Adrenal gland (tissue), 12 donors: ENCODE data around the gene SHANK2. TPM values are rescaled to one million over a fixed set of nuclear protein-coding genes. Genes with fewer than 3 reads are reported as not detected.

ENCODE experiments used
- DNase-seq, 7 donors: peaks; one replicate each; pipeline ENCODE4 v3.0.0-alpha.2; 2019 to 2020
- H3K27ac ChIP-seq, 5 donors: fragments of 200-600 bp; sonication (generic) in 4 of 5; 1 replicate in 3 of 5; 2 replicates in 2 of 5; pipeline versions ENCODE4 v1.5.1 to v1.8.0; 2016 to 2020; ENCODE audit warnings: mild to moderate bottlenecking in 1 of 5
- H3K27me3 ChIP-seq: fragments of 200-600 bp; 2 replicates; pipeline ENCODE4 v1.8.0; 2021
- H3K36me3 ChIP-seq, 2 donors: fragments of 200-600 bp; replicated peaks in 1 of 2; 1 replicate in 1 of 2; 2 replicates in 1 of 2; pipeline versions ENCODE4 v1.5.1 to v1.8.0; 2018 to 2022
- H3K4me1 ChIP-seq, 2 donors: fragments of 200-600 bp; replicated peaks in 1 of 2; 1 replicate in 1 of 2; 2 replicates in 1 of 2; pipeline versions ENCODE4 v1.5.1 to v1.8.0; 2018 to 2021
- H3K4me3 ChIP-seq, 4 donors: fragments of 200-600 bp; sonication (generic) in 3 of 4; one replicate each; pipeline ENCODE4 v1.5.1; 2016 to 2018
- H3K9me3 ChIP-seq, 3 donors: fragments of 200-600 bp; sonication (generic) in 1 of 3; replicated peaks in 1 of 3; 1 replicate in 2 of 3; 2 replicates in 1 of 3; pipeline versions ENCODE4 v1.5.1 to v1.8.0; 2016 to 2021
- POLR2A ChIP-seq, 2 donors: fragments of 450-650 bp; IDR thresholded peaks; one replicate each; pipeline ENCODE4 v1.6.1; 2017; ENCODE audit warnings: antibody characterized with exemption in 2 of 2, mild to moderate bottlenecking in 2 of 2, moderate library complexity in 1 of 2
- WGBS, 4 donors: extraction: QIAGEN DNeasy Blood & Tissue Kit in 2 of 4; methylation state at CpG; one replicate each; pipeline versions ENCODE4 v1.1.5 to v1.1.7; 2013 to 2017; 5-methylcytosine and 5-hydroxymethylcytosine counted together
- intact Hi-C, 2 donors: fragments of 100-400 bp; cut with DNase I; formaldehyde crosslinking; loops; one replicate each; pipeline versions ENCODE4 v1.14.1 to v1.15.0; 2022 to 2023
- polyA plus RNA-seq, 3 donors: library from polyadenylated mRNA; stranded (reverse); fragments of 200-250 nt in 2 of 3; fragments of 350-450 nt in 1 of 3; fragmentation: Illumina TruSeq in 1 of 3; extraction: RNeasy Lipid Tissue Mini Kit (QIAGEN cat#74804) in 1 of 3; gene quantifications; one replicate each; pipeline ENCODE4 v1.2.3, GENCODE V29; 2013 to 2014
- total RNA-seq, 9 donors: library from RNA; depleted of rRNA in 4 of 9; stranded (reverse); fragments of >200 nt in 4 of 9; fragments of 120-200 nt in 1 of 9; fragmentation: NEBNext Ultra II Directional in 1 of 9; extraction: Animal tissue kit (Norgen Biotek cat#: 25700) in 1 of 9; gene quantifications; one replicate each; pipeline versions ENCODE4 v1.1.0 to v1.2.4, GENCODE V29; 2013 to 2023
- TF ChIP-seq, protein P1 (sequence below), 6 experiments: fragments of 450-650 bp in 4 of 6; fragments of 200-600 bp in 2 of 6; sonication (generic) in 1 of 6; IDR thresholded peaks; 1 replicate in 5 of 6; 2 replicates in 1 of 6; pipeline versions ENCODE4 v1.5.1 to v1.8.0; 2016 to 2021; ENCODE audit warnings: antibody characterized with exemption in 6 of 6, mild to moderate bottlenecking in 2 of 6, moderate library complexity in 1 of 6
- donor health status: healthy with polysubstance abuse.
- donor health status: Bipolar disorder and iron deficiency.
- donor health status: DM: yes; HTN: yes; CAD: no.
- donor health status: DM: no; HTN: no; CAD: no.
- donor health status: DM: no; HTN: no; CAD: no.
- donor health status: DM: yes; HTN: yes; CAD: no.

SHANK2 gene
- total and polyA plus RNA-seq, 12 donors = 0.77 to 6.4 (median 2.3) TPM

DNA sequence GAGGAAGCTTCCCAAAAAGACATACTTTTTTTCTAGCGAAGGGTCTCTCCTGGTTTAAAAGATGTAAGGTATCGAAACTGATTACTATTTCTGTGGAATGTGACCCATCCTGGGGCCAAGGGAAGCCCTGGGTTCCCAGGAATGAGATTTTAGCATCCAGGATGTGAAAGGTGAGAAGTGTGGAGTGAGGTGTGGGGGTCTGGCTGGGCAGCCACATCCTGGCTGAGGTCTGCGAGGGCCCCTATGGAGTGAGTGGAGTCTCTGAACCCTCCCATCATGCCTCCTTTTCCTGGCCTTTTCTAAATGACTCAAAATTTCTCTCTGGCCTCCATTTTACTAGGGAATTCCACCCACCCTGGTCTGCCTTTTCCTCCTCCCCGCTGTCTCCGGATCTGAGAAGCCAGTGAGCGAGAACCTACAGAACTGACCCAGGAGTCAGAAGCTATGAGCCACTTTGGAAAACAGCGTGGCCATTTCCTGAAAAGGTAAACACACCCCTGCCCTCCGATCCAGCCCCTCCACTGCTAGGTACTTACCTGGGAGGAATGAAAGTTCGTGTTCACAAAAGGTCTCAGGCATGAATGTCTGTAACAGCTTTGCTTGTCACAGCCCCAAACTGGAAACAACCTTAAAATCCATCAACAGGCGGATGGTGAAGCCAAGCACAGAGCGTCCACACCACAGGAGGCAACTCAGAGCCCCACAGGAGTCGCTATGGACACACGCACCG lies 27.7 kb upstream of the SHANK2 start:
- DNase-seq = peak in 1 of 7 donors; percentile 15
- 80 to 85% (median 82%) methylated on average over 11 to 14 of the region's 14 CpGs for WGBS, 4 donors
- intact Hi-C loops = no loop called here
- TF ChIP-seq, protein P1, sequence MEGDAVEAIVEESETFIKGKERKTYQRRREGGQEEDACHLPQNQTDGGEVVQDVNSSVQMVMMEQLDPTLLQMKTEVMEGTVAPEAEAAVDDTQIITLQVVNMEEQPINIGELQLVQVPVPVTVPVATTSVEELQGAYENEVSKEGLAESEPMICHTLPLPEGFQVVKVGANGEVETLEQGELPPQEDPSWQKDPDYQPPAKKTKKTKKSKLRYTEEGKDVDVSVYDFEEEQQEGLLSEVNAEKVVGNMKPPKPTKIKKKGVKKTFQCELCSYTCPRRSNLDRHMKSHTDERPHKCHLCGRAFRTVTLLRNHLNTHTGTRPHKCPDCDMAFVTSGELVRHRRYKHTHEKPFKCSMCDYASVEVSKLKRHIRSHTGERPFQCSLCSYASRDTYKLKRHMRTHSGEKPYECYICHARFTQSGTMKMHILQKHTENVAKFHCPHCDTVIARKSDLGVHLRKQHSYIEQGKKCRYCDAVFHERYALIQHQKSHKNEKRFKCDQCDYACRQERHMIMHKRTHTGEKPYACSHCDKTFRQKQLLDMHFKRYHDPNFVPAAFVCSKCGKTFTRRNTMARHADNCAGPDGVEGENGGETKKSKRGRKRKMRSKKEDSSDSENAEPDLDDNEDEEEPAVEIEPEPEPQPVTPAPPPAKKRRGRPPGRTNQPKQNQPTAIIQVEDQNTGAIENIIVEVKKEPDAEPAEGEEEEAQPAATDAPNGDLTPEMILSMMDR (IDR thresholded peaks at IDR 0.05) = no peak
- TF ChIP-seq POLR2A (IDR thresholded peaks at IDR 0.05) = no peak
- H3K4me1 ChIP-seq = no peaks in the 10 kb centered on the region
- no peaks in the 10 kb centered on the region for H3K27me3 ChIP-seq
- no peak overlapping the region for H3K27ac ChIP-seq
- no peaks in the 10 kb centered on the region for H3K9me3 ChIP-seq
- no peak overlapping the region for H3K4me3 ChIP-seq
- no peaks in the 10 kb centered on the region for H3K36me3 ChIP-seq

DNA sequence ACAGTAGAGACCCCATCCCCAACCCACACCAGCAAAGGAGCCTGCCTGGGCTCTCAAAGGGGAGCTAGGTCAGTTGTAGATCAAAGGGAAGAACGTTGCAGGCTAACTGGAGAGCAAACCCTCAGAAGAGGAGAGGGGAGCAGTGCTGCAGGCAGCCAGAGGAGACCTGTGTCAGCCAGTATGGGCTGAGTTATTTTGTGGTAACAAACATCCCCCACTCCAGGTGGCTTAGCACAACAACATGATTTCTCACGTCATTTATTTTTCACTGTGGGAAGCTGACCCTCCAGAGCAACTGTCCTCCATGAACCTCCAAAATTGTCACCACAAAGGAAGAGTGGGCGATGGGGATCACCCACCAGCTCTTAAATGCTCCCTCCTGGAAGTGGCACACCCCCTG lies 19.8 kb upstream of the SHANK2 start:
- Histone ChIP-seq H3K27me3 (no peaks in the 10 kb centered on the region), H3K4me1 (no peaks in the 10 kb centered on the region), H3K27ac (no peak overlapping the region), H3K4me3 (no peak overlapping the region), H3K9me3 (no peaks in the 10 kb centered on the region), H3K36me3 (no peaks in the 10 kb centered on the region)
- intact Hi-C loops = no loop called here
- DNase-seq = peak in 1 of 7 donors; percentile 28
- WGBS, 4 donors = 81 to 97% (median 86%) methylated on average over 3 of the region's 3 CpGs
- TF ChIP-seq, protein P1 (IDR thresholded peaks at IDR 0.05) = no peak
- no peak for TF ChIP-seq POLR2A (IDR thresholded peaks at IDR 0.05)

DNA sequence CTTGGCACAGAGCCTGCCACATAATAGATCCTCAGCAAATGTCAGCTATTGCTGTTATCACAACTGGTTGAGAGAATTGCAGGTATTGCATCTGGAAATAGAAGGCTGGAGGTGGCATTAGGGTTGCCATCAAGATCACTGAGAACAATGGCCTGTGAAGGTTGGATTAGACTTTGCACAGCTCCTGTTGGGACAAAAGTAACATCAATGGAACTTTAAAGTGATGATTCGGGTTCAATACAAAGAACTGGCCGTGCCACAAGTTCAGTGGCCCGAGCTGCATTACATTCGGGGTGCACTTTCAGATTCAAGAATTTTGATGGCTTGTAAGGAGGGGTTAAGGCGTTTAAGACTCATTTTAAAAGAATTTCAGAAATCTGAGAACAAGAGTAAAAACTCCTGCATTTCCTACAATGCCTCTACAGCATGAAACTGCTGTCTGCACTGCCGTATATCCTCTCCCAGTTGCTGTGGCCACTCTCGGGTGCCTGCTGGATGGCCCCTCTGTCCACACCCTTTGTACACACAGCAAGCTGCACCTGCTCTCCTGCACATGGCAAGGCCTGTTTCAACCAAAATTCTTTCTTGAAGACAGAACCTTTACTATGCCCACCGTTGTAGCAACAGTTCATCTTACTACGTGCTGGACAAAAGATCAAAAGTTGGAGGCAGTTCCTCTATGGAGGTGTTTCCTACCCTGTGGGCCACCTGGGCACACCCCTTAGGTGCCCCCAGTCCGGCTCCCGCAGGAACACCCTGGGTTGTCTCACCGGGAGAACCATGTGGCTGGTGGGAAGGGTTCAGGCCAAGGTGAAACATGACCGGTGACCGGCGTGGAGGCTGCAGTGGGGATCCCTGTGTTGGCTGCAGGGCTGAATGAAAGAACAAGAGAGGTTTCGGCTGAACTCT lies 17.5 kb upstream of the SHANK2 start:
- DNase-seq = no peak
- WGBS, 4 donors = 79 to 91% (median 85%) methylated on average over 16 of the region's 16 CpGs
- TF ChIP-seq, protein P1 (IDR thresholded peaks at IDR 0.05) = no peak
- no peak for TF ChIP-seq POLR2A (IDR thresholded peaks at IDR 0.05)
- no peaks in the 10 kb centered on the region for H3K9me3 ChIP-seq
- H3K27ac ChIP-seq = no peak overlapping the region
- H3K4me1 ChIP-seq = no peaks in the 10 kb centered on the region
- no peaks in the 10 kb centered on the region for H3K36me3 ChIP-seq
- no peak overlapping the region for H3K4me3 ChIP-seq
- intact Hi-C loops = no loop called here
- H3K27me3 ChIP-seq = no peaks in the 10 kb centered on the region

GRCh38 chr11:71268706-71269321 lies 16.4 kb upstream of the SHANK2 start:
- no peaks in the 10 kb centered on the region for H3K4me1 ChIP-seq
- no peaks in the 10 kb centered on the region for H3K27me3 ChIP-seq
- 67 to 77% (median 72%) methylated on average over 11 of the region's 11 CpGs for WGBS, 4 donors
- H3K27ac ChIP-seq = no peak overlapping the region
- intact Hi-C loops = no loop called here
- no peaks in the 10 kb centered on the region for H3K9me3 ChIP-seq
- no peak overlapping the region for H3K4me3 ChIP-seq
- H3K36me3 ChIP-seq = no peaks in the 10 kb centered on the region
- DNase-seq = no peak
- no peak for TF ChIP-seq POLR2A (IDR thresholded peaks at IDR 0.05)
- TF ChIP-seq, protein P1 (IDR thresholded peaks at IDR 0.05) = no peak
